ENCODE measurements around the gene PPP2R2B. TPM values are rescaled to one million over a fixed set of nuclear protein-coding genes. Genes with fewer than 3 reads are reported as not detected.

Gene PPP2R2B
- total RNA-seq, 1 experiment from 2014 or later = not detected

- TF ChIP-seq CTCF (IDR thresholded peaks at IDR 0.05 in 2 of 3, conservative IDR thresholded peaks at IDR 0.05 in 1 of 3; ENCODE audit: borderline replicate concordance in 1 of 3, insufficient read depth in 1 of 3, low read depth in 2 of 3, low read length in 2 of 3) (no peak), TCF7L2 (IDR thresholded peaks at IDR 0.05; ENCODE audit: borderline replicate concordance, extremely low read depth, insufficient read depth, insufficient read length) (no peak), EZH2 (IDR thresholded peaks at IDR 0.05) (no peak)
Measured at GRCh38 chr5:146698651-146699050, 179.9 kb downstream of the PPP2R2B start (continued).

GRCh38 chr5:146697211-146697610, 181.3 kb downstream of the PPP2R2B start:
- TF ChIP-seq FOSL1 (IDR thresholded peaks at IDR 0.05; ENCODE audit: low read depth) (no peak), EGR1 (IDR thresholded peaks at IDR 0.05; ENCODE audit: low read depth) (no peak), YY1 (IDR thresholded peaks at IDR 0.05; ENCODE audit: extremely low read depth, insufficient replicate concordance, low read depth, low read length) (no peak), POLR2A (IDR thresholded peaks at IDR 0.05; ENCODE audit: borderline replicate concordance, extremely low read depth, insufficient read depth, insufficient read length) (no peak), POLR2AphosphoS5 (IDR thresholded peaks at IDR 0.05; ENCODE audit: low read depth, low read length) (no peak), SRF (IDR thresholded peaks at IDR 0.05; ENCODE audit: low read depth) (no peak)
- no peaks in the 10 kb centered on the region for H3K9me3 ChIP-seq (ENCODE audit: control insufficient read depth in 1 of 2, insufficient read depth in 1 of 2, low read depth in 1 of 2, low read length in 2 of 2)
- ATAC-seq (no peak), DNase-seq (ENCODE audit: low read depth, low spot score) (no peak)
- no TSS peak for BruUV-seq (replicated peaks)
- RAD21 ChIA-PET (ENCODE audit: low non-redundant PET in 1 of 2, low total read pairs in 2 of 2, uncharacterized antibody in 2 of 2, unreplicated experiment in 2 of 2) = no interaction called here
- no peaks in the 10 kb centered on the region for H3K79me2 ChIP-seq (ENCODE audit: insufficient read depth, low read length)
- intact Hi-C loops (cut with micrococcal nuclease) = no loop called here
- H4K20me1 ChIP-seq (ENCODE audit: insufficient read depth) = no peaks in the 10 kb centered on the region
- no peak overlapping the region for H3K27ac ChIP-seq (ENCODE audit: low read depth, low read length)
- H2AFZ ChIP-seq (ENCODE audit: low read depth, low read length, poor library complexity, severe bottlenecking) = no peak overlapping the region
- H3K9ac ChIP-seq (ENCODE audit: low read length) = no peak overlapping the region
- POLR2A ChIA-PET = no interaction called here
- CTCF ChIA-PET = no interaction called here
- no peak overlapping the region for H3K4me3 ChIP-seq (replicated peaks in 1 of 2; ENCODE audit: low read depth in 1 of 2, low read length in 2 of 2)
- H3K4me1 ChIP-seq (ENCODE audit: control insufficient read depth in 1 of 2, insufficient read depth in 2 of 2, low read length in 2 of 2) = no peaks in the 10 kb centered on the region
- H3K36me3 ChIP-seq (ENCODE audit: control insufficient read depth in 1 of 2, insufficient read depth in 2 of 2, low read length in 2 of 2) = no peaks in the 10 kb centered on the region
- no peak overlapping the region for H3K4me2 ChIP-seq (ENCODE audit: low read length)
- peaks cover 5% of the 10 kb centered on the region; the same call in 1 of the 2 replicates for H3K27me3 ChIP-seq (ENCODE audit: insufficient read depth, low read length)
- no peaks in the 10 kb centered on the region for H3K9me2 ChIP-seq (ENCODE audit: insufficient read depth)
